Left lung (tissue), 10 donors: ENCODE results near the gene TRIM65. TPM values are rescaled to one million over a fixed set of nuclear protein-coding genes. Genes with fewer than 3 reads are reported as not detected.
"Not testable (repeated sequence)": the region's sequence is repeated elsewhere in the genome, so short reads cannot be mapped to it uniquely, and the experiment has no call there.

Experiments used
- ATAC-seq: fragments of 200-7000 bp; cut with Tn5 transposase; one replicate; pipeline ENCODE4 v1.9.1; 2020; ENCODE audit warnings: moderate library complexity
- DNase-seq, 4 donors: peaks; one replicate each; pipeline ENCODE4 v3.0.0-alpha.2; 2013 to 2020
- H3K27ac ChIP-seq, 2 donors: fragments of 200-600 bp; sonication (generic) in 1 of 2; one replicate each; pipeline versions ENCODE4 v1.5.0 to v1.8.0; 2020 to 2021
- H3K27me3 ChIP-seq, 2 donors: fragments of 200-600 bp; sonication (generic) in 1 of 2; one replicate each; pipeline versions ENCODE4 v1.5.0 to v1.8.0; 2020 to 2021
- H3K36me3 ChIP-seq, 2 donors: fragments of 200-600 bp; sonication (generic) in 1 of 2; one replicate each; pipeline versions ENCODE4 v1.5.0 to v1.8.0; 2020 to 2021
- H3K4me1 ChIP-seq, 2 donors: fragments of 200-600 bp; one replicate each; pipeline ENCODE4 v1.8.0; 2021
- H3K4me3 ChIP-seq, 2 donors: fragments of 200-600 bp; sonication (generic) in 1 of 2; one replicate each; pipeline versions ENCODE4 v1.5.0 to v1.8.0; 2020 to 2021; ENCODE audit warnings: mild to moderate bottlenecking in 1 of 2
- H3K9me3 ChIP-seq, 2 donors: fragments of 200-600 bp; sonication (generic) in 1 of 2; one replicate each; pipeline versions ENCODE4 v1.5.0 to v1.8.0; 2020 to 2021
- intact Hi-C, 2 donors: fragments of 100-400 bp; cut with DNase I; formaldehyde crosslinking; loops; one replicate each; pipeline versions ENCODE4 v1.11.2 to v1.14.2; 2022
- polyA plus RNA-seq, 6 donors: library from polyadenylated mRNA; unstranded; fragments of 120-200 nt; gene quantifications; one replicate each; pipeline ENCODE4 v1.2.1, GENCODE V29; 2013; ENCODE audit not compliant: insufficient read length in 6 of 6
- total RNA-seq, 2 donors: library from RNA; stranded (reverse); fragmentation: NEBNext Ultra II Directional; extraction: Animal tissue kit (Norgen Biotek cat#: 25700); gene quantifications; one replicate each; pipeline ENCODE4 v1.2.1, GENCODE V29; 2021
- TF ChIP-seq, protein P1 (sequence below), 2 donors: fragments of 200-600 bp; sonication (generic) in 1 of 2; IDR thresholded peaks; one replicate each; pipeline versions ENCODE4 v1.5.0 to v1.8.0; 2021; ENCODE audit warnings: antibody characterized with exemption in 2 of 2
- donor health status: DM: no; HTN: yes; CAD: no.
- donor health status: DM: no; HTN: no; CAD: no.

Gene TRIM65
- total and polyA plus RNA-seq, 8 donors: 15.8 to 35.1 (median 20.0) TPM

DNA sequence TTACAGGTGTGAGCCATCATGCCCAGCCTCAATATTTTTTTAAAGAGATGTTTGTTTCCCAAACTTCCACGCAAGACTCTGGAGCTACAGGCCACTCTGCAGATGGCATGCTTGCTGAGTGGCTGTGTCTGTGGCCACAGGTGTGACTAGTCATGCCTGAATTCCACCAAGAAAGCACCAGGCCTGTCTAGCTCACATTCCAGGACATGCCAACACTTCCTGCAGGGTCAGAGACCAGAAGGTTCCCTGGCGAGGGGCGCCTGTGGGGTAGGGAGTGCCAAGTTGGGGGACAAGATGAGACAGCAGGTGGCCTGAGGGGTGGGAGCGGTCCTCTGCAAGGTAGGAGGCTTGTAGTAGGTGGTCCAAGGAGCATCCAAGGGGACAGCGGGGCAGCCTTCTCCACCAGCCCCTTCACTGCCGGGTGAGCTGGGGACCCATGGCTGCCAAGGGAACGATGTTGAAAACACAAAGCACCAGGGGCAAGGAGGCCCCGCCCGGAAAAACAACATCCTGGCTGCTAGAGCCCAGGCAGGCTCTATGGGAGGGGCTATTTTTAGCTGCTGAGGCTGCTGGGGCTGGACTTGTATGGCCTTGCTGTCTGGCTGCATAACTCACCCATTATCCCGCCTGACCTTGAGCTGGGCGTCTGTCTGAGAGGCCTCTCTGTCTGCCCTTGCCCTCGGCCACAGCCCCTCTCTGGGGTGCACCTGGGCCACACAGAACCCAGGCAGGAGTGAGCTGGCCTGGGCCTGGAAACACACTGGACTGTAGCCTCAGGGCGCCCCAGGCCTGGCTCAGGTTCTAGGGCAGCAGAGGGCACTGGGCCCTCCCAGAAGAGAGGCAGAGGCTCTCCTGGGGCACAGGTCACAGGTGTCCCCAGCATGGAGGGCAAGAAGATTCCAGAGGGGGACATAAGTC, 24.1 kb downstream of the TRIM65 start:
- Histone ChIP-seq H3K27me3 (peaks cover 0 to 22% of the 10 kb centered on the region in 2 donors), H3K9me3 (no peaks in the 10 kb centered on the region), H3K27ac (peak overlapping the region; percentile 85 to 90), H3K4me3 (no peak overlapping the region), H3K4me1 (peaks cover 37 to 54% of the 10 kb centered on the region in 2 donors), H3K36me3 (peaks cover 0 to 22% of the 10 kb centered on the region in 2 donors)
- intact Hi-C loops: no loop called here
- TF ChIP-seq, protein P1, sequence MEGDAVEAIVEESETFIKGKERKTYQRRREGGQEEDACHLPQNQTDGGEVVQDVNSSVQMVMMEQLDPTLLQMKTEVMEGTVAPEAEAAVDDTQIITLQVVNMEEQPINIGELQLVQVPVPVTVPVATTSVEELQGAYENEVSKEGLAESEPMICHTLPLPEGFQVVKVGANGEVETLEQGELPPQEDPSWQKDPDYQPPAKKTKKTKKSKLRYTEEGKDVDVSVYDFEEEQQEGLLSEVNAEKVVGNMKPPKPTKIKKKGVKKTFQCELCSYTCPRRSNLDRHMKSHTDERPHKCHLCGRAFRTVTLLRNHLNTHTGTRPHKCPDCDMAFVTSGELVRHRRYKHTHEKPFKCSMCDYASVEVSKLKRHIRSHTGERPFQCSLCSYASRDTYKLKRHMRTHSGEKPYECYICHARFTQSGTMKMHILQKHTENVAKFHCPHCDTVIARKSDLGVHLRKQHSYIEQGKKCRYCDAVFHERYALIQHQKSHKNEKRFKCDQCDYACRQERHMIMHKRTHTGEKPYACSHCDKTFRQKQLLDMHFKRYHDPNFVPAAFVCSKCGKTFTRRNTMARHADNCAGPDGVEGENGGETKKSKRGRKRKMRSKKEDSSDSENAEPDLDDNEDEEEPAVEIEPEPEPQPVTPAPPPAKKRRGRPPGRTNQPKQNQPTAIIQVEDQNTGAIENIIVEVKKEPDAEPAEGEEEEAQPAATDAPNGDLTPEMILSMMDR (IDR thresholded peaks at IDR 0.05): no peak
- DNase-seq: peak in 2 of 4 donors; percentile 69 to 76
- ATAC-seq: peak; percentile 45

GRCh38 chr17:75870228-75870627, 26.5 kb downstream of the TRIM65 start:
- ATAC-seq, H3K4me3 ChIP-seq, H3K27me3 ChIP-seq, DNase-seq, H3K9me3 ChIP-seq, intact Hi-C loops: not testable (repeated sequence)
- peaks cover 20 to 34% of the 10 kb centered on the region in 2 donors for H3K4me1 ChIP-seq
- peak overlapping the region; percentile 67 to 85 for H3K27ac ChIP-seq
- H3K36me3 ChIP-seq: peaks cover 0 to 16% of the 10 kb centered on the region in 2 donors

- TF ChIP-seq, protein P1 (IDR thresholded peaks at IDR 0.05): no peak
- Histone ChIP-seq H3K27me3 (no peaks in the 10 kb centered on the region), H3K9me3 (no peaks in the 10 kb centered on the region), H3K4me3 (no peak overlapping the region), H3K36me3 (peaks cover 0 to 8% of the 10 kb centered on the region in 2 donors), H3K27ac (peak overlapping the region; percentile 67 to 85), H3K4me1 (peaks cover 26 to 34% of the 10 kb centered on the region in 2 donors)
- ATAC-seq: peak; percentile 9
- peak in 2 of 4 donors; percentile 86 to 90 for DNase-seq
- intact Hi-C loops: no loop called here
Measured at GRCh38 chr17:75869282-75870141, 27.2 kb downstream of the TRIM65 start.

- intact Hi-C loops, H3K27me3 ChIP-seq, H3K4me3 ChIP-seq, H3K9me3 ChIP-seq, ATAC-seq, DNase-seq, H3K36me3 ChIP-seq: not testable (repeated sequence)
- Histone ChIP-seq H3K27ac (peak overlapping the region; percentile 67 to 85), H3K4me1 (peaks cover 32 to 35% of the 10 kb centered on the region in 2 donors)
Measured at GRCh38 chr17:75868730-75869281, 27.9 kb downstream of the TRIM65 start.

DNA sequence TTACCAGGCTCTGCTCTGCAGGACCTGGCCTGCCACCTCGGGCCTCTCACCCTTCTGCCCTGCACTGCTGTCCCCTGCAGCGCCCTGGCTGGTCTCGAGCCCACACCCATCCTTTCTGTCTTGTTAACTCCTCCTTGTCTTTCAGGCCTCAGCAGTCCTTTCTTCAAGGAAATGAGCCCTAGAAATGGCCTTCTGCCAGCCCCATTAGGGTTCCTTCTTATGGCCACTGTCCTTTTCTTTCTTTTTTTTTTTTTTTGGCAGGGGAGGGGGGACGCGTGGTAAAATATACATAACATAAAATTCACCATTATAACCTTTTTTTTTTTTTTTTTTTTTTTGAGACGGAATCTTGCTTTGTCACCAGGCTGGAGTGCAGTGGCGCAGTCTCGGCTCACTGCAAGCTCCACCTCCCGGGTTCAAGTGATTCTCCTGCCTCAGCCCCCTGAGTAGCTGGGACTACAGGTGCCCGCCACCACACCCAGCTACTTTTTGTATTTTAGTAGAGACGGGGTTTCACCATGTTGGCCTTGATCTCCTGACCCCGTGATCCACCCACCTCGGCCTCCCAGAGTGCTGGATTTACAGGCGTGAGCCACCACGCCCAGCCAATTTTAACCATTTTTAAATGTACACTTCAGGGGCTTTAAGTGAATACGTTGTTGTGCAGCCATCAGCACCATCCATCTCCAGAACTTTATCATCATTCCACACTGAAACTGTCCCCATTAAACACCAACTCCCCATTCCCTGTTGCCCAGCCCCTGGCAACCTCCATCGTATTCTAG, 31.2 kb downstream of the TRIM65 start:
- ATAC-seq, H3K36me3 ChIP-seq, intact Hi-C loops, H3K27ac ChIP-seq, H3K9me3 ChIP-seq, DNase-seq, H3K27me3 ChIP-seq, H3K4me3 ChIP-seq: not testable (repeated sequence)
- peaks cover 22 to 24% of the 10 kb centered on the region in 2 donors for H3K4me1 ChIP-seq

DNA sequence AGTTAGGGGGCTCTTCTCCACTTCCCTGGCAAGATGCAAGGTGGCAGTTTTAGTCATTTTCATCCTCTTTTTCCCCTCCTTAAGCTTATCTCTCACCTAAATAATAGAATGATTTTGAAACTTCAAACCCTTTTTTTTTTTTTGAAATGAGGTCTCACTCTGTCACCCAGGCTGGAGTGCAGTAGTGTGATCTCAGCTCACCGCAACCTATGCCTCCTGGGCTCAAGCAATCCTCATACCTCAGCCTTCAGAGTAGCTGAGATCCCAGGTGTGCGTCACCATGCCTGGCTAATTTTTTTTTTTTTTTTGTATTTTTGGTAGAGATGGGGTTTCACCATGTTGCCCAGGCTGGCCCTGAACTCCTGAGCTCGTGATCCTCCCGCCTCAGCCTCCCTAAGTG, 31.9 kb downstream of the TRIM65 start:
- not testable (repeated sequence) for H3K4me3 ChIP-seq
- peaks cover 21 to 25% of the 10 kb centered on the region in 2 donors for H3K4me1 ChIP-seq

More for the DNA sequence above, 31.9 kb downstream of the TRIM65 start:
- peak overlapping the region; percentile 50 to 75 for H3K27ac ChIP-seq
- H3K27me3 ChIP-seq, intact Hi-C loops, H3K9me3 ChIP-seq, H3K36me3 ChIP-seq, DNase-seq: not testable (repeated sequence)
- peak; percentile 3 for ATAC-seq
